Left ventricle myocardium superior (tissue), 1 donor: ENCODE measurements around the gene SKOR2. TPM values are rescaled to one million over a fixed set of nuclear protein-coding genes. Genes with fewer than 3 reads are reported as not detected.
"Not testable (repeated sequence)": the region's sequence is repeated elsewhere in the genome, so short reads cannot be mapped to it uniquely, and the experiment has no call there.

Experiments
- ATAC-seq: fragments of 200-7000 bp; cut with Tn5 transposase; one replicate; pipeline ENCODE4 v1.9.1; 2020; ENCODE audit warnings: mild to moderate bottlenecking, moderate library complexity
- DNase-seq: peaks from one replicate; pipeline ENCODE4 v3.0.0-alpha.2; 2020
- intact Hi-C: fragments of 100-400 bp; cut with micrococcal nuclease; formaldehyde crosslinking; loops from one replicate; pipeline ENCODE4 v1.11.0; 2022
- total RNA-seq: library from RNA; stranded (reverse); fragmentation: NEBNext Ultra II Directional; extraction: Animal tissue kit (Norgen Biotek cat#: 25700); gene quantifications from one replicate; pipeline ENCODE4 v1.2.1, GENCODE V29; 2021
- donor health status: DM: no; HTN: yes; CAD: no; lungs with severe emphysema.

The SKOR2 gene
- total RNA-seq, 1 donor from 2014 or later, result not detected

DNA sequence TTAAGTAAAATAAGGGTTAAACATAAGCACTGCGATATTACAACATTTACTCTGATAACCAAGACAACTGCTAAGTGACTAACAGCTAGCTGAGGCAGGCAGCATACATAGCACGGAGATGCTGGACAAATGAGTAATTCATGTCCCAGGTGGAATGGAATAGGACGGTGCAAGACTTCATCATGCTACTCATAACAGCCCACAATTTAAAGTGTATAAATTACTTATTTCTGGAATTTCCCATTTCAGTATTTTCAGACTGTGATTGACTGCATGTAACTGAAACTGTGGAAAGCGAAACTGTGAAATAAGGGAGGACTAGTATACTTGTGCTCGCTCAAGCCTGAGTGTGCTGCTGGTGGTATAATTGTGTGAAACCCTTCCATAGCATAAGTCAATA, 88.2 kb downstream of the SKOR2 start:
- intact Hi-C loops, result no loop called here
- DNase-seq (no peak), ATAC-seq (no peak)

DNA sequence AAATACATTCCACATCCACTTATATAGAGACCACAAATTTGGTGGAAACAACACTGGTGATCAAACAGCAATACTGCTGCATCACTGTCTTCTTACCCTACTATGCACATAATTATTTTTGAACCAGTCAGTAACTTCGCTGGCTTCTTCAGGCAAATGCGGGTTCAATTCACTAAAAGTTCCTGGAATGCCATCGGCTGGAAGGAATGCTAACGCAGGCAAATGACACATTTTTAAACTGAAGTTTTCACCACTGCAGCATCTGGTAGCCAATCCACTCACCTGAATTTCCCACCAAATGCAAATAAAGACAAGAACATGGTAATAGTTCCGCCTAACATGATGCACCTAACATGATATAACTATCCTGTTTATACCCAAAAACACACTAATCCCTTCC, 91.2 kb downstream of the SKOR2 start:
- intact Hi-C loops, result no loop called here
- DNase-seq (no peak), ATAC-seq (no peak)

DNA sequence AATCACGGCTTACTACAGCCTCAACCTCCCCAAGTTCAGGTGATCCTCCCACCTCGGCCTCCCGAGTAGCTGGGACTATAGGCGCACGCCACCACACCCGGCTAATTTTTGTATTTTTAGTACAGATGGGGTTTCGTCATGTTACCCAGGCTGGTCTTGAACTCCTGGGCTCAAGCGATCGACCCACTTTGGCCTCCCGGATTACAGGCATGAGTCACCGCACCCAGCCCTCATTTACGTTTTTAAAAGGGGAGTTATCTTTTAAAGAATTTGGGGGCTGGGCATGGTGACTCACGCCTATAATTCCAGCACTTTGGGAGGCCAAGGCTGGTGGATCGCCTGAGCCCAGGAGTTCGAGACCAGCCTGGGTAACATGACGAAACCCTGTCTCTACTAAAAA, 93.1 kb downstream of the SKOR2 start:
- intact Hi-C loops, DNase-seq, ATAC-seq: not testable (repeated sequence)

Other genes starting within 250 kb of the SKOR2 start
- gene ELOA2, start 216.0 kb downstream of the SKOR2 start, total RNA-seq, result not detected
- 40.2 TPM for gene HDHD2, start 101.2 kb downstream of the SKOR2 start, total RNA-seq
- gene IER3IP1, start 75.3 kb downstream of the SKOR2 start, total RNA-seq, result 10.3 TPM